Hindlimb muscle (tissue), 1 donor: ENCODE measurements around the gene CCDC201. TPM values are rescaled to one million over a fixed set of nuclear protein-coding genes. Genes with fewer than 3 reads are reported as not detected.
"Not testable (repeated sequence)": the region's sequence is repeated elsewhere in the genome, so short reads cannot be mapped to it uniquely, and the experiment has no call there.

Experiments used
- DNase-seq: peaks from one replicate; pipeline ENCODE4 v3.0.0-alpha.2; 2013
- polyA plus RNA-seq: library from polyadenylated mRNA; unstranded; fragments of 120-200 nt; gene quantifications from one replicate; pipeline ENCODE4 v1.2.1, GENCODE V29; 2013; ENCODE audit not compliant: insufficient read length

The CCDC201 gene
- polyA plus RNA-seq, 1 donor = not detected

DNA sequence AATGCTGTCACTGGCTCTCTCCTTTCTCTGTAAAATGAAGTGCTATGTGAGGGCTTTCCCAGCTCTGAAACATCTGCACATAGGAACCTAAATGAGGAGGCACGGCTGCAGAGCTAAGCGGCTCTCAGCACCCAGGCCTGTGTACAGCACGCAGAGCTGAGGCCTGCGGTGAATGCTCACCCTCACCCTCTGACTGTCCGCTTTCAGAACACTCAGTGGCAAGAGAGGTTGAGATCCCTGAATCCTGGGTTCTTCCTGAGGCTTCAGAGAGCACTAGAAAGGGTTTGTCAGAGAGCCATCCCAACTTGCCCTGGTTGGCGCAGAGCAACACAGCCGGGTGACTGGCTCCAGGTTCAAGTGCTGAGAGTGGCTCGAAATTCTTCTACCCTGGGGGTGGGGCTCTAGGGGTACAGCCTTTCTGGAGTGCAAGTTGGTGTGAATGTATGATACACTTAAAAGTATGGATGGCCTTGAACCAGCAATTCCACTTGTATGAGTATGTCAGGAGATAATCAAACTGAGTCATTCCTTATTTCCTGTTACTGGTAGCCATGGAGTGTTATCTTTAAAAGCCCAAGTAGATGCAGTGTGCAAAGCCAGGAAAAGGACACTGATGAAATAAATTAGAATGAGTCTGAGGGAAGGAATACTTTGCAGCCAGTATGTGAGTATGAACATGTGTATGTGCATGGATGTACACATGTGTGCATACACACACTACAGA, 1.7 kb upstream of the CCDC201 start:
- no peak for DNase-seq

DNA sequence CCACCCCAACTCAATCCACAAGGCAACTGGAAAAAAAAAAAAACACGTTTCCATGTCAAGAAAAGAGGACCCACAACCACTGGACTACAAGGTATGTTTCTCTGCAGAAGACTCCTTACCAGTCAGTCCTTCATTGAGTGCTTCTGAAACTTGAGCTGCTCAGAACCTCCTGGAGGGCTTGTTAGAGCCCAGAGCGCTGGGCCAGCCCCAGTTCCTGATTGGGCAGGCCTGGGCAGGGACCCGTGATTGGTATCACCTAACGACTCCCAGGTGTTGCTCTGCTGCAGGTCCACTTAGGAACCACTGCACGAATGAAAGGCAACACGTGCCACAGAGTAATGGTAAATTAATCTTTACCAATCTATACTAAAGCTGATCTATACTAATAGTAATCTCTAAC, 473 bp upstream of the CCDC201 start:
- DNase-seq = no peak

- no peak for DNase-seq
Observed at GRCh38 chr7:45872116-45873034, 507 bp downstream of the CCDC201 start.

DNA sequence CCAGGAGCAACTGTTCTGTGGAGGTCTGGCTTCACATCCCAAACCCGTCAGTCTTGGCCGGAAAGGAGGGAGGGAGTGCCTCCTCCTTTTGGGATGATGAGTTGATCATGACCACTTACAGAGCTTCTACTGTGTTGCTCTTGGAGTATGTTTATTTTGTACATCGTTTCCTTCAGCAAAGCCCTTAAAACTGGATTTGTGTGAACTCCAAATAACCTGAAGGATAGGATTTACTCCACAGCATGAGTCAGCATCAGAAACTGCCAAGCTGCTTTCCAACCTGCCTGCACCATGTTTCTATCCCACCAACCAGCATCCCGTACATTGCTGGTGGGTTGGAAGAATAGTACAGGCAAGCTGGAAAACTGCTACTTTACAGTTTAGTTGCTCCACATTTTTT, 3.5 kb downstream of the CCDC201 start:
- no peak for DNase-seq

DNA sequence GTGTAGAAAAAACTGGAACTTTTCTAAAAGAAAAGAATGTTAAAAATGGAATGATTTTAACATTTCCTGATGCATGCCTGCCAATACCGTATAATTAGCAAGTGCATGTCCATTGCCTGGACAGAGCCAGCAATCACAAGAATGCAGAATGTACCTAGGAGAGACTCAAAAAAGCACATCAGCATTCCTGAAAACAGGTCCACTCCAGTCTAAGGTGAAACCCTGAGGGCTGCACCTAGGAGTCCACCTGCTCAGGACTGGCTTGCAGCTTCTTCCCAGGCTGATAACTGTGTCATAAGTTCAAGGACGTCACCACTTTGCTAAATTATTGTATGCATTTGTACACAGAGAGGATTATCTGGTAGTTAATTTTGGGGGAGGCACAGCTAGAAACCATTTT, 5.4 kb downstream of the CCDC201 start:
- DNase-seq = no peak

- DNase-seq = no peak
Observed at GRCh38 chr7:45865594-45866410, 7.1 kb downstream of the CCDC201 start.

GRCh38 chr7:45863715-45864114, 9.2 kb downstream of the CCDC201 start:
- DNase-seq = no peak

- not testable (repeated sequence) for DNase-seq
Observed at GRCh38 chr7:45856888-45857287, 16.0 kb downstream of the CCDC201 start.

DNA sequence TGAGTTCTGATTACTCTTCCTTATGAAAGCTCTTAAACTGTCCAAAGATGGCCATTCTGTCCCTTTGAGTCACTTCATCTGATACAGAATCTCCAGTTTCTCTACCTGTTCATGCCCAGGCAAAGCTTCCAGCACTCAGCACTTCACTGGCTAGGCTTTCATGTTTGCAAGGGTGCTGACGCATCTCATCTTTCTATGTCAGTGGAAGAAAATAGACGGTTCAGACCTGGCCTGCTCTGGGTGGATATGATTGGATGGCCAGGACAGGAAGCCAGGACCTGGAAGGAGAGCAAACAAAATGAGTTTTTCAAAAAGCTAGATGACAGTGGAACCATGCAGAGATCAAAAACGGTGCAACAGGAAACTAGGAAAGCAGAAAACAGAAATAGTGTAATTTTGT, 17.2 kb downstream of the CCDC201 start:
- not testable (repeated sequence) for DNase-seq

DNA sequence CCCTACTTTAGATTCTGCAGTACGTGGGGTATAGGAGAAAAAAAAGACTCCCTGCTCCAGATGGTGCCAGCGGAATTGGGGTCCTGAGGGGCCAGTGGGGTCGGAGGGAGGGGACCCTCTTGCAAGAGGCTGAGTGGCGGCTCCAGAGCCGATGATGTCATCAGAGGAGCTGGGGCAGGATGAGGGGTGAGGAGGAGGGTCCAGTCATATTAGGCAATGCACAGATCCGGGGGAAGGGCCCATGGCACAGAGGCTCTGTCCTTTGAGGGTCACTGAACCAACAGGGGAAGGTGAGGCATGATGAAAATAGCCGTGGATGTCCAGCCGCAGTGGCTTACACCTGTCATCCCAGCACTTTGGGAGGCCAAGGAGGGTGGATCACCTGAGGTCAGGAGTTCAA, 19.4 kb downstream of the CCDC201 start:
- not testable (repeated sequence) for DNase-seq

DNA sequence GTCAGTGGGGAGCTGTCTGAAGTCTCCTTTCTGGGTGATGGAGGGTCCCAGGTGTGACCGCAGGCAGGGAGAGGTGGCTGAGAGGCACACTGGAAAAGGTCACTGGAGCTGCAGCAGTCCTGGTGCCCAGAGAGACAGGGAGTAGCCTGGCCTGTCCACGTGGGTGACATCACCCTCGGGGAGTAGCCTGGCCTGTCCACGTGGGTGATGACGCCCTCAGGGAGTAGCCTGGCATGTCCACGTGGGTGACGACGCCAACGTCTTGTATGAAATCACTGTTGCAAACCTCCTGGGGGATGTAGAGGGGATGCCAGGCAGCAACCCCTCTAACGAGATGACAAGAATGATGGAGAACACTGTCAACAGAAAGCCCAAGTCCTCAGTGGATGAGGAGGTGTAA, 19.9 kb downstream of the CCDC201 start:
- not testable (repeated sequence) for DNase-seq

DNA sequence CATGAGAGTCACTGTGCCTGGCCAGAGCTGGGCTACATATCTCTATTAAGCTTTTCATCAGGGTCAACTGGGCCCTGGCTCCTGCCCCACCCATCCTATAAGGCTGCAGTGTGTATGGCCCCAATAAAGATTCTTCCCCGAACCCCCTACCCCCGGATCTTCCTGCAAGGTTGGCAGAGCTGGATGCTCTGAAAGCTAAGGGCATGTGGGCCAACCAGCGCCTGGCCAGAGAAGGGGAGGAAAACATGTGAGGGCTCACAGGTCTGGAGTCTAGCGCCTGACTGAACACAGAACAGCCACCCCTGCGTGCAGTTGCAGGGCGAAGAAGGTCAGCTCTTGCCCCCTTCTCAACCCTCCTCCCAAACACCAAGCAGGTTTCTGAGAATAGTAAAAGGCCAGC, 24.1 kb downstream of the CCDC201 start:
- DNase-seq = not testable (repeated sequence)

DNA sequence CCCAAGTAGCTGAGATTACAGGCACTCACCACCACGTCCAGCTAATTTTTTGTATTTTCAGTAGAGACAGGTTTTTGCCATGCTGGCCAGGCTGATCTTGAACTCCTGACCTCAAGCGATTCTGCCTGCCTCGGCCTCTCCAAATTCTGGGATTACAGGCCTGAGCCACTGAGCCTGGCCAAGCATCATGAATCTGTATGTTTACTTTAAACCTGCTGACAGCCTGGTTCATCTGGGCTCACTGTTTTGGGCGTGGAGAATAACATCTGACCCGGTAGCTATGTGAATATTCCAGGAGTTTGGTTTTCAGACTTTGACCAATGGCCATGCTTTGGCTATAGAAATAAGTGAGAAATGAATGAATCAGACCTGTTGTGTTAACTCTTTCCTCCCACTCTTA, 26.3 kb downstream of the CCDC201 start:
- DNase-seq = not testable (repeated sequence)

GRCh38 chr7:45841926-45842717, 30.8 kb downstream of the CCDC201 start:
- not testable (repeated sequence) for DNase-seq

DNA sequence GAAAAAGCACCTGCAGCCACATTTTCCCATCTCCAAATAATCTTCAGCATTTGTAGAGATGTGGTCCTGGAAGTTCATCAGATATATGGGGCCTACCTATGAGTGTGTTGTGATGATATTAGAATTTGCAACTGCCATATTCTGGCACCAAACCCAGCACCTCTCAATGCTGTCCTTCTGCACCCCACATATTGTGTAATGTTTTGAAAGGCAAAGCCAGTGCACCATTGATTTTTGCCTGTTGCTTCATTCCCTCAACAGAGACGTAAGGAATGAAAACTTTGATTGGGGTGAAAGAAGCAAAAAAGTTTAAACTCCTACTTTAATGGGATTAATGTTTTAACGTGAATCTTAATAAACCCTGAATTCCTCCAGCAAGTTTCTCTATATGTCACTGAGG, 34.0 kb downstream of the CCDC201 start:
- not testable (repeated sequence) for DNase-seq

DNA sequence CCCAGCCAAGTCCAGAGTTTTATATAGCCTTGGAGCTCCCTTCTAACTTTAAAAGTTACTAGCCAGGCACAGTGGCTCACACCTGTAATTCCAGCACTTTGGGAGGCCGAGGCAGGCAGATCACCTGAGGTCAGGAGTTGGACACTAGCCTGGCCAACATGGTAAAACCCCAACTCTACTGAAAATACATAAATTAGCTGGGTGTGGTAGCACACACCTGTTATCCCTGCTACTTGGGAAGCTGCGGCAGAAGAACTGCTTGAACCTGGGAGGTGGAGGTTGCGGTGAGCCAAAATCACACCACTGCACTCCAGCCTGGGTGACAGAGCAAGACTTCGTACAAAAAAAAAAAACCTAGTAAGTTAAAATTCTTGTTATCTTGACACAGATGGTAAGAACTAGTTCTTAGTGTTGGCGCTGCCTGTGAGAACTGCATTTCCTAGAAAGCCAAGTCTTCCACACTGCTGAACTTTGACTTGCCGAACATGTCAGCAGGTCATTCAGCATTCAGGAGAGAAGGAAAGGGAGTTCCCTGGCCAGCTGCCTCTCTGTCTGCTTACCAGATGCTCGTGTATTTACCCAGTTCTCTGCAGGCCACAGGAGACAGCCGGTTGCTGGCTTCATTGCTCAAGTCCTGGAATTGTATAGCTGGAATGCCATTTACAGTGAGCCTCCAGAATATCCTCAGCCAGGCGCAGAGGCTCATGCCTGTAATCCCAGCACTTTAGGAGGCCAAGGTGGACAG, 40.3 kb downstream of the CCDC201 start:
- DNase-seq = not testable (repeated sequence)

- DNase-seq = not testable (repeated sequence)
Observed at GRCh38 chr7:45829846-45830245, 43.0 kb downstream of the CCDC201 start.

DNA sequence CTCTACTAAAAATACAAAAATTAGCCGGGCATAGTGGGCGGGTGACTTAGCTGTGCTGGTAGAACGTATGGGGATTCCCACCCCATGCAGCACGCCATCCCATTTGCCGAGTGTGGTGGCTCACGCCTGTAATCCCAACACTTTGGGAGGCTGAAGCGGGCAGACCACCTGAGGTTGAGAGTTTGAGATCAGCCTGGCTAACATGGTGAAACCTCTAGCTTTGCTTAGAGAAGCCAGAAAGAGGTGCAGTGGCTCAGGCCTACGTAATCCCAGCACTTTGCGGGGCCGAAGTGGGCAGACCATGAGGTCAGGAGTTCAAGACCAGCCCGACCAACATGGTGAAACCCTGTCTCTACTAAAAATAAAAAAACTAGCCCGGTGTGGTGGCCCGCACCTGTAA, 45.2 kb downstream of the CCDC201 start:
- DNase-seq = not testable (repeated sequence)

GRCh38 chr7:45826550-45826949, 46.3 kb downstream of the CCDC201 start:
- not testable (repeated sequence) for DNase-seq

- DNase-seq = not testable (repeated sequence)
Observed at GRCh38 chr7:45818763-45819162, 54.1 kb downstream of the CCDC201 start.

DNA sequence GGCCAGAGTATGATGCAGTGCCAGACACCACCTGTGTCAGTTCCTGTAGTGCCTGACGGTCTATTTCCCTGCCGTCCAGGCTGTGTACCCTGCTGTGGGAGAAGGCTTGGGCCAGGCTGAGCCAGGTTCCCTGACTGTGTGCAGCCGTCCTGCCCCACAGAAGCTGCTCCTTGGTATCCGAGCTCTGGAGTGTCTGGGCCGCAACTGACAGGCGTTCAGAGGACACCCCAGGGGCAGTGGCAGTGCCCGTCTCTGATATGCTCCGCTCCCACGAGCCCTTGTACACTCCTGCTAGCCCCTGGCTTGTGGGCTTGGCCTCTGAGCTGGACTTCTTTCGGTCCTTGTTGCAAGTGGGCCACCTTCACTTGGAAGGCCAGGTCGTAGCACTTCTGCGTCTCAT, 55.0 kb downstream of the CCDC201 start:
- DNase-seq = not testable (repeated sequence)
